HEK293 (cell line): ENCODE results near the gene EED.
A peak's percentile ranks its signal among the peaks of the same experiment; 100 is the strongest.

Experiments used
- CTCF ChIA-PET: fragments of 350-600 bp; formaldehyde crosslinking; extraction: SDS; loops from one replicate; lab custom pipeline; 2021; ENCODE audit warnings: antibody characterized with exemption; lab: Yijun Ruan, JAX
- POLR2A ChIA-PET: fragments of 300-600 bp; formaldehyde crosslinking; extraction: SDS; loops from one replicate; lab custom pipeline; 2020; ENCODE audit warnings: antibody characterized with exemption, inconsistent platforms; lab: Yijun Ruan, JAX
- H3K27ac ChIP-seq: fragments of 200-500 bp; sonication (Bioruptor generic); 2 replicates; pipeline ENCODE4 v1.5.1; 2014; ENCODE audit warnings: low read depth, low read length, control low read depth, inconsistent platforms; ENCODE audit errors: extremely low read depth
- H3K36me3 ChIP-seq, 2 experiments: fragments of 200-500 bp in 1 of 2; sonication (Bioruptor generic) in 1 of 2; 1 replicate in 1 of 2; 2 replicates in 1 of 2; pipeline ENCODE4 v1.5.1; 2014 to 2017; ENCODE audit warnings: inconsistent platforms in 2 of 2, low read length in 2 of 2; ENCODE audit not compliant: control insufficient read depth in 2 of 2, insufficient read depth in 1 of 2
- H3K4me1 ChIP-seq: fragments of 200-500 bp; sonication (Bioruptor generic); 2 replicates; pipeline ENCODE4 v1.5.1; 2014; ENCODE audit warnings: mild to moderate bottlenecking, low read length, inconsistent platforms; ENCODE audit not compliant: control insufficient read depth, insufficient read depth
- H3K4me3 ChIP-seq: 2 replicates; pipeline ENCODE4 v1.5.1; 2011; ENCODE audit warnings: low read depth, mild to moderate bottlenecking, control low read depth, low read length, moderate library complexity
- H3K9me3 ChIP-seq: fragments of 200-500 bp; sonication (Bioruptor generic); 2 replicates; pipeline ENCODE4 v1.5.1; 2014; ENCODE audit warnings: low read depth, low read length, inconsistent platforms; ENCODE audit not compliant: control insufficient read depth, insufficient read depth
- EGR2 ChIP-seq: fragments of 450-650 bp; formaldehyde crosslinking; IDR thresholded peaks from 2 replicates; pipeline ENCODE4 v1.5.1; 2016; ENCODE audit warnings: low read depth, missing biosample characterization, missing genetic modification characterization
- GLI4 ChIP-seq: fragments of 450-650 bp; formaldehyde crosslinking; IDR thresholded peaks from 2 replicates; pipeline ENCODE4 v1.5.1; 2016; ENCODE audit warnings: missing biosample characterization, missing genetic modification characterization
- HOXC10 ChIP-seq: sonication (generic); formaldehyde crosslinking; IDR thresholded peaks from 2 replicates; pipeline ENCODE4 v1.8.1; 2023; ENCODE audit warnings: mild to moderate bottlenecking, missing genetic modification reagents
- HOXD13 ChIP-seq: sonication (generic); formaldehyde crosslinking; IDR thresholded peaks from 2 replicates; pipeline ENCODE4 v1.8.0; 2022; ENCODE audit warnings: missing genetic modification reagents, borderline replicate concordance
- KLF7 ChIP-seq: fragments of 450-650 bp; formaldehyde crosslinking; IDR thresholded peaks from 2 replicates; pipeline ENCODE4 v1.5.1; 2016; ENCODE audit warnings: missing biosample characterization, missing genetic modification characterization, borderline replicate concordance
- KLF9 ChIP-seq: fragments of 450-650 bp; formaldehyde crosslinking; IDR thresholded peaks from 2 replicates; pipeline ENCODE4 v1.5.1; 2016; ENCODE audit warnings: missing biosample characterization, missing genetic modification characterization, low read depth
- MZF1 ChIP-seq: fragments of 450-650 bp; formaldehyde crosslinking; IDR thresholded peaks from 2 replicates; pipeline ENCODE4 v1.5.1; 2017; ENCODE audit warnings: missing biosample characterization, missing genetic modification characterization, borderline replicate concordance
- PRDM1 ChIP-seq: fragments of 450-650 bp; formaldehyde crosslinking; IDR thresholded peaks from 2 replicates; pipeline ENCODE4; 2016; ENCODE audit warnings: missing biosample characterization, missing genetic modification characterization
- PRDM2 ChIP-seq: fragments of 450-650 bp; formaldehyde crosslinking; IDR thresholded peaks from 2 replicates; pipeline ENCODE4 v1.5.1; 2016; ENCODE audit warnings: missing biosample characterization, missing genetic modification characterization, borderline replicate concordance
- REPIN1 ChIP-seq: fragments of 450-650 bp; formaldehyde crosslinking; IDR thresholded peaks from 2 replicates; pipeline ENCODE4 v1.5.1; 2017; ENCODE audit warnings: missing biosample characterization, missing genetic modification characterization, low read depth
- SCRT1 ChIP-seq: fragments of 450-650 bp; formaldehyde crosslinking; IDR thresholded peaks from 2 replicates; pipeline ENCODE4 v1.5.1; 2016; ENCODE audit warnings: missing biosample characterization, missing genetic modification characterization, borderline replicate concordance
- SCRT2 ChIP-seq: fragments of 450-650 bp; formaldehyde crosslinking; IDR thresholded peaks from 2 replicates; pipeline ENCODE4 v1.5.1; 2016; ENCODE audit warnings: missing biosample characterization, missing genetic modification characterization
- SP2 ChIP-seq: fragments of 450-650 bp; formaldehyde crosslinking; IDR thresholded peaks from 2 replicates; pipeline ENCODE4 v1.5.1; 2016; ENCODE audit warnings: missing biosample characterization, missing genetic modification characterization
- SP3 ChIP-seq: fragments of 450-650 bp; formaldehyde crosslinking; IDR thresholded peaks from 2 replicates; pipeline ENCODE4 v1.5.1; 2016; ENCODE audit warnings: missing biosample characterization, missing genetic modification characterization
- YY1 ChIP-seq: fragments of 450-650 bp; formaldehyde crosslinking; IDR thresholded peaks from 2 replicates; pipeline ENCODE4 v1.5.1; 2018; ENCODE audit warnings: missing biosample characterization, missing genetic modification characterization
- ZBTB17 ChIP-seq: fragments of 450-650 bp; formaldehyde crosslinking; IDR thresholded peaks from 2 replicates; pipeline ENCODE4 v1.5.1; 2016; ENCODE audit warnings: missing biosample characterization, missing genetic modification characterization
- ZBTB48 ChIP-seq: fragments of 450-650 bp; formaldehyde crosslinking; IDR thresholded peaks from 2 replicates; pipeline ENCODE4 v1.5.1; 2016; ENCODE audit warnings: missing biosample characterization, missing genetic modification characterization
- ZFP41 ChIP-seq: fragments of 450-650 bp; formaldehyde crosslinking; IDR thresholded peaks from 2 replicates; pipeline ENCODE4 v1.5.1; 2016; ENCODE audit warnings: missing biosample characterization, missing genetic modification characterization, borderline replicate concordance
- ZNF114 ChIP-seq: fragments of 450-650 bp; formaldehyde crosslinking; IDR thresholded peaks from 2 replicates; pipeline ENCODE4 v1.5.0; 2017; ENCODE audit warnings: missing biosample characterization, missing genetic modification characterization
- ZNF121 ChIP-seq: fragments of 450-650 bp; formaldehyde crosslinking; IDR thresholded peaks from 2 replicates; pipeline ENCODE4 v1.5.1; 2016; ENCODE audit warnings: missing biosample characterization, missing genetic modification characterization
- ZNF274 ChIP-seq, 2 experiments: fragments of 200-500 bp in 1 of 2; fragments of 450-650 bp in 1 of 2; sonication (Bioruptor generic) in 1 of 2; formaldehyde crosslinking in 1 of 2; IDR thresholded peaks; 2 replicates each; pipeline versions ENCODE4 v1.5.1 to v1.6.1; 2014 to 2016; ENCODE audit warnings: borderline replicate concordance in 1 of 2, inconsistent platforms in 1 of 2, low read length in 1 of 2, missing biosample characterization in 1 of 2, missing genetic modification characterization in 1 of 2
- ZNF335 ChIP-seq: fragments of 450-650 bp; formaldehyde crosslinking; conservative IDR thresholded peaks from 2 replicates; pipeline ENCODE4 v1.5.1; 2016; ENCODE audit warnings: missing biosample characterization, missing genetic modification characterization
- ZNF544 ChIP-seq: fragments of 450-650 bp; formaldehyde crosslinking; IDR thresholded peaks from 2 replicates; pipeline ENCODE4 v1.5.0; 2017; ENCODE audit warnings: missing biosample characterization, missing genetic modification characterization
- ZSCAN30 ChIP-seq: fragments of 450-650 bp; IDR thresholded peaks from 2 replicates; pipeline ENCODE4 v1.5.1; 2018; ENCODE audit warnings: missing biosample characterization, mild to moderate bottlenecking, missing genetic modification characterization, moderate library complexity
- ZXDB ChIP-seq: fragments of 450-650 bp; formaldehyde crosslinking; IDR thresholded peaks from 2 replicates; pipeline ENCODE4 v1.5.1; 2016; ENCODE audit warnings: missing biosample characterization, missing genetic modification characterization

EED gene

GRCh38 chr11:86245369-86246292 is 1.1 kb downstream of the EED start:
- TF ChIP-seq ZBTB48 (tag by site-specific recombination) (peak; percentile 74; the same call in 1 of the 2 replicates), SP3 (tag by site-specific recombination) (0 out of 2 replicates have a peak, but pooled peaks have one; percentile 6), EGR2 (tag by site-specific recombination) (peak; percentile 29; the same call in 1 of the 2 replicates), PRDM2 (no peak), ZBTB17 (tag by site-specific recombination) (0 out of 2 replicates have a peak, but pooled peaks have one; percentile 10), KLF9 (tag by site-specific recombination) (no peak), ZNF121 (tag by site-specific recombination) (peak; percentile 56; the same call in 1 of the 2 replicates), REPIN1 (tag by site-specific recombination) (no peak), ZSCAN30 (tag by site-specific recombination) (peak; percentile 97), ZNF335 (tag by site-specific recombination) (peak; percentile 33), ZNF544 (no peak), SP2 (tag by site-specific recombination) (peak; percentile 20), HOXD13 (CRISPR knock-in tag) (no peak), KLF7 (no peak), ZNF114 (no peak), ZNF274 (IDR thresholded peaks at IDR 0.05; ENCODE audit: low read length) (no peak), ZNF274 (tag by site-specific recombination; IDR thresholded peaks at IDR 0.05; ENCODE audit: borderline replicate concordance) (no peak), ZFP41 (no peak), MZF1 (tag by site-specific recombination) (0 out of 2 replicates have a peak, but pooled peaks have one; percentile 39), SCRT1 (tag by site-specific recombination) (no peak), YY1 (tag by site-specific recombination) (no peak), PRDM1 (peak; percentile 45), ZXDB (tag by site-specific recombination) (peak; percentile 7; the same call in 1 of the 2 replicates), HOXC10 (no peak), GLI4 (no peak), SCRT2 (tag by site-specific recombination) (no peak)
- CTCF ChIA-PET = interaction anchor here (0.6 to 1.1 kb wide), 5 partner anchors 7 to 583 kb away, joined by 3 to 5 read pairs (median 3); no protein-coding TSS in a partner anchor
- POLR2A ChIA-PET = interaction anchor here (0.6 to 2.5 kb wide), 9 partner anchors 12 to 598 kb away, joined by 3 to 13 read pairs (median 5); partner anchors contain the start of genes HIKESHI and PICALM
- Histone ChIP-seq H3K4me1 (no peaks in the 10 kb centered on the region; the same call in none of the 2 replicates), H3K9me3 (no peaks in the 10 kb centered on the region), H3K36me3 (peaks cover 0 to 2% of the 10 kb centered on the region in 2 experiments; a peak in 1 of 3 replicates), H3K27ac (peak overlapping the region; percentile 84), H3K4me3 (peak overlapping the region; percentile 87)
